Measurements from ENCODE around the gene DNLZ.

- TF ChIP-seq CTCF (IDR thresholded peaks at IDR 0.05) (no peak), EZH2 (IDR thresholded peaks at IDR 0.05; ENCODE audit: borderline replicate concordance, insufficient read depth, low read depth, low read length, poor library complexity, severe bottlenecking) (no peak)
Observed at GRCh38 chr9:136383436-136383835, 19.9 kb upstream of the DNLZ start.
